NCI-H446 treated with DMSO at 0.1 percent for 48 hours (cell line): ENCODE data around the gene MRPL47.

Source experiments
- DNase-seq: peaks from one replicate; lab custom pipeline; 2025; lab: John Stamatoyannopoulos, UW

MRPL47 gene

DNA sequence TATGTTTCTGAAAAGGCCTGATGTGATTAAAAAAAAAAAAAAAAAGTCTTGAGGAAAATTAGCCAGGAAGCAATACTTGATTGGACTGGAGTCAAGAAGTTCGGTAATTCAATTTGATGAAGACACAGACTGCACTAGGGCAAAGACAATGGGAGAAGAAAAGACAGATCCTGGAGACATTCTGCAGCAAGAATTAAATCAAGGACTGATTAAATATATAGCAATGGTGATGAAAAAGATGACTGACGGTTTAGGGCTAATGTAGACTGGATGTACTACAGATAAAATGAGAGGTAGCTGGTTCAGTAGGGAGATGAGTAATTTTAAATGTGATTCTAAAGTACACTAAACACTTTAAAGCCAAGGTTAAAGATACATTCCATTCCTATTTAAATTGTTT lies 13.8 kb downstream of the MRPL47 start:
- DNase-seq, result no peak

DNA sequence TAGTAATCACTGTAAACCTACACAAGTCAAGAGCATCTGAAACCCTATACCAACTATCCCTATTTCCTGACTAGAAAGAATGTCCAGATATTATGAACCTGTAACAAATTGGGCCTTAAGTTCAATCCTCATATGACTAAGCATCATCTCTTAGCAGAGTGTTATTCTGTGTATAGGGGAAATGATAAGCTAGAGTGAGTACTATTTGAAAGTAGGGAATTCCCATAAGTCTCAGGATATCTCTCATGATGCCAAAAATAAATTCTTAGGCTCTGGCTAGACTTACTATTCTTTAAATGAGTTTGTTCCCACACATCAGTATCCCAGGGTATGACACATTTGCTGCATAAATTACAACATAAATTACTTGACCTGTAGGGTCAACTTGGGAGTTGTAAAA lies 15.3 kb downstream of the MRPL47 start:
- no peak for DNase-seq

DNA sequence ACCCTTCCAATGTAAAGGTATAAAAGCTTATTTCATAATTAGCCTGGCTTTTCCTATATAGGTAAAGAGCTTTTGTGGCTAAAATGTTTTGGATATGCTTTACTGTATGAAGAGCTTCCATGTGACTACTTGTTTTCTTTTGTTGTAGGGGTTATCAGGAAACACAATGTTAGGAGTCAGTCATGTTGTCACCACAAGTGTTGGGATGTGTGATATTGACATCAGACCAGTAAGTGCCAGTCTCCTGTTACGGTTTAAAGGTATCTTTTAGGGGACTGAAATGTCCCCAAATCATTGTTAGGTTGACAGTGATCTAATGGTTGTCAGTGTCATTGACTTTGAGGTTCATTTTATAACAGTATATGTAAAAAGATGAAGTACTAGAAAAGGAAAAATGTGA lies 23.4 kb downstream of the MRPL47 start:
- DNase-seq, result no peak

DNA sequence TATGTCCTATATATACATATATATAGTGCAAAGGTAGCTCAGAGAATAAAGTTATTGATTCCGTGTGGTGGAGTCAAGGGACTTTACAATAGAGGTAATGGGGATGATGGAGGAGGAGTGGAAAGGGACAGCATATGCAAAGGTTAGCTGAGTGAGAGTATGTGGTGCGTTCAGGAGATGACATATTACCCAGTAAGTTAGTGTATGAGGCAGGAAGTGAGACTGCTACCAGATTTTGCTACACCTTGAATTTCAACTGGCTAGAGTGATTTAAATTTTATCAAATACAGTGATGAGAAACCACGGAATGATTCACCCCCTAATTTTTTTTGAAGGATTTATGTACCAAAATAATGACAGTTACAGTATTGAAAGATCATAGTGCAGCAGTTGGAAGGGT lies 38.9 kb downstream of the MRPL47 start:
- DNase-seq, result no peak

DNA sequence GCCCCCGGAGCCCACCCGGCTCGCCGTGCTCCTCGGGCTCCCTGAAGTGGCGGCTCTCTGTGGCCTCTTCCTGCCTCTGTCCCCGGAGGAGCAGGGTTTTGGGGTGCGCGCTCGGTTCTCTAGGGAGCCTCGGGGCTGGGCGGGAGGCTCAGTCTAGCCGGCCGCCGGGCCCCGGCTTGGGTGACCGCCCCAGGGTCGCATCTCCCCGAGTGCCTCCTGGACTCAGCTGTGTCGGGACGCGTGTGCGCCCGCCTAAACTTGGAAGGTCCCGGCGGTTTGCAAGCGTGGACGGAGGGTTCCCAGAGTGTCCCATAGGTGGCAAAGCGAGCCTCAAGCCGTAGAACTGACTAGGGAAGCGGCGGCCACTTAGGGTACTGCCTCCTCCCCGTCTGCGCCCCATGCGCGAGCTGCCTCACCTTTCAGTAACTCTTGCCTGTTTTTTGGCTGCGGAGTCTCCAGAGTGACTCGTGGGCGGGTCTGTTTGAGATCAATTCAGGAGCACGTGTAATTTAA lies 41.1 kb downstream of the MRPL47 start:
- DNase-seq, result peak; percentile 28

DNA sequence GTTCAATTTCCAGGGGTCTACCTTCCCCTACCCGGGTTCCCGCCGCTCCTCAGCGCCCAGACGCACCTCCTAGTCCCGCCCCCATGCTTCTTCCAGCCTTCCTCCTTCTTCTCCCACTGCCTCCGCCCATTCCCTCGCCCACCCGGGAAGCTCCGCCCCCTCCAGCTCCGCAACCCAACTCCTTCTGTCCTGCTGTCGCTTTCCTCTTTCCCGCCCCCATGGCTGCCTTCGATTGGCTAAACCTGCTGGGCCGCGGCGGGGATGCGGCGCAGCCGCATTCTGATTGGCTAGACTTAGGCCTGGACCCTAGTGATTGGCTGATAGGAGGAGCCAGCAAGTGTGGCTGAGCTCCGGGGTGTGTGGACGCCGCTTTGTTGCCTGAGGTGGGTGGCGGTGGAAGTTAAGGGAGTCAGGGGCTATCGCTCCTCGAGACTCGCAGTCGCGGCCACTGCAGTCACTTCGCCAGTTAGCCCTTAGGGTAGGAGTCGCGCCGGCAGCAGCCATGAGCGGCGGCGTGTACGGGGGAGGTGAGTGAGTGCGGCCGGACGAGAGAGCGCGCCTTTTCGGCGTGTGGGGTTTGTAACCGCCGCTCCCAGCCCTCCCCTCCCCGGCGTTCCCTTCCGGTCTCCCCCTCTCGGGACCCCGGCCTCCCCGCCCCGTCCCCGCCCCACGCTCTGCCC lies 41.7 kb downstream of the MRPL47 start, which contains the start of gene ACTL6A:
Gene ACTL6A, plus strand, starts transcription at position 336 of the 680 bp plus-strand sequence. Its CDS starts 167 bp downstream, at position 503.
- DNase-seq, result peak; percentile 99

DNA sequence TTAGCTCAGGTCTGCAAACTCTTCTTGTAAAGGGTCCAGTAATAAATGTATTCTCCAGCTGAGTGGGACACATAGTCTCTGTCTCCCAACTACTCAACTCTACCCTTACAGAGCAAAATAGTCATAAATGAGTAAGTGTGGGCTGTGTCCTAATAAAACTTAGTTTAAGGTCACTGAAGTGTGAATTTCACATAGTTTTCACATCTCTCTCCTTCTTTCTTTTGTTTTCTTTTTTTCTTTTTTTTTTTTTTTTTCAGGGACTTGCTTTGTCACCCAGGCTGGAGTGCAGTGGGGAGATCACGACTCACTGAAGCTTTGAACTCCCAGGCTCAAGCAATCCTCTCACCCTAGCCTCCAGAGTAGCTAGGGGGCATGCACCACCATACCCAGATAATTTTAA lies 43.6 kb downstream of the MRPL47 start:
- no peak for DNase-seq

DNA sequence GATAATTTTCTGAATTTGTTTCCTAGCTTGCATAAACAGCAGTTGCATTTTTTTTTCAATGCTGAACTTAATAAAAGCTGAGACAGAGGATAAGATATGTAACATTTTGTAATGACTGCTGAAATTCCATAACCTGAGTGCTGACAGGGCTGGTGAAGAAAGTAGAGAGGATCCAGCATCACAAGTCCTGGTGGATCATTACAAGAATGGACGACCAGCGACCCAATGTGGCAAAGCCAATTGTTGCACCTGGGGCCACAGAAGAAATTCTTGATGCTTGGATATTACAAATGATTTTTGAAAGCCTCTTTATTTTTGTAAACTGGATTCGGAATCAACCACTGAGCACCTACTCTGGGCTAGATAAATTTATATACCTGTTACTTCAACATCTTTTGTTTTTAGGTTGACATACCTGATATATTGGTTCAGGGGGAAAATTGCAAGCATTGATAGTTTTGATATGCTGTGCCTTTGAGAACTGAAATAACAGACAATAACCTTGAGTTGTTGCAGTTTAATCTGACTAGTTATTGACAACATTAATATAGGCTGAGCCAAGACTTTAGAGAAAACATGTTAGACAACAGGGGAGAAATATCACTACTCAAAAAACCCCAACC lies 45.6 kb downstream of the MRPL47 start:
- DNase-seq, result peak; percentile 34

DNA sequence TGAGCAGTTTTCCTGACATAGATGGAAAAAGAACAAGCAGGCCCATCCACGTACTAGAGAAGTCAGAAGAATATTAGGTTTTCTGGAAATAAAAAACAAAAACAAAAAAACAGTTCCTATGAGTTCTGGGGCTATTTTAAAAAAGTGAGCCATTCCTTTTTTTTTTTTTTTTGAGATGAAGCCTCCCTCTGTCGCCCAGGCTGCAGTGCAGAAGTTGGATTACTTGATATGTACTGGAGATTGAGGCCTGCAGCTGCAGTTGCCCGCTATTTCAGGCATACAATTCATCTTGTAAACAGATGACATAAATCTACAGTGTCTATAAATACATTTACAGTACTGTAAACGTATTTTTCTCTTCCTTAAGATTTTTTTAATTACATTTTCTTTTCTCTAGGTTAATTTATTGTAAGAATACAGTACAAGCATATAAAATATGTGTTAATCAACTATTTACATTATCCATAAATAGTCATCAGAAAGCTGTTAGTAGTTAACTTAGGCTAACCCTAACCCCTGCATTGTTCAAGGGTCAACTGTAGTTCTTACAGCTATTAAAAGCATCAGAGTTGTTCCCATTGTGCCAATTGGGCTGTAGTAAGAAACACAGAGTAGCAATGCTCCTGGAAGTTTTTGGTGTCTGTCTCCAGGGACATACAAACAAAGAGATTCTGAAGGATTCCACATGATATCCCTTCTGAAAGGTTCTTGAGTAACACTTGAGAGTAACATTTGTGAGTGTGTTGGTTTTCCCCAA lies 52.9 kb downstream of the MRPL47 start:
- DNase-seq, result no peak

DNA sequence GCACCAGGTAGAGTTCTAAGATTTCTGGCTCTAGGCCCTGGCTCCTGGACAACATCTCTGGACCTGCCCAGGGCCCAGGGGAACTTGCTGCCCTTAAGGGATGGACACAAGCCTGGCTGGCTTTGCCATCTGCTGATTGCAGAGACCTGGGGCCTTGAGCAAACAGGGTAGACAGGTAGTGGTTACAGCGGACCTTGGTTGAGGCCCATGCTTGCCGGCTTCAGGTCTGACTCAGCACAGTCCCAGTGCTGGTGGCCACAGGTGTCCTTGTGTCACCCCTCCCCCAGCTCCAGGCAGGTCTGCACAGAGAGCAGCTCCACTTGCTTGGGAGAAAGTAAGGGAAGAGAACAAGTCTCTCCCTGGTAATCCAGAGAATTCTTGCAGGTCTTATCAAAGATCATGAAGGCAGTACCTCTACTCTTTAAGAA lies 57.6 kb downstream of the MRPL47 start:
- no peak for DNase-seq

DNA sequence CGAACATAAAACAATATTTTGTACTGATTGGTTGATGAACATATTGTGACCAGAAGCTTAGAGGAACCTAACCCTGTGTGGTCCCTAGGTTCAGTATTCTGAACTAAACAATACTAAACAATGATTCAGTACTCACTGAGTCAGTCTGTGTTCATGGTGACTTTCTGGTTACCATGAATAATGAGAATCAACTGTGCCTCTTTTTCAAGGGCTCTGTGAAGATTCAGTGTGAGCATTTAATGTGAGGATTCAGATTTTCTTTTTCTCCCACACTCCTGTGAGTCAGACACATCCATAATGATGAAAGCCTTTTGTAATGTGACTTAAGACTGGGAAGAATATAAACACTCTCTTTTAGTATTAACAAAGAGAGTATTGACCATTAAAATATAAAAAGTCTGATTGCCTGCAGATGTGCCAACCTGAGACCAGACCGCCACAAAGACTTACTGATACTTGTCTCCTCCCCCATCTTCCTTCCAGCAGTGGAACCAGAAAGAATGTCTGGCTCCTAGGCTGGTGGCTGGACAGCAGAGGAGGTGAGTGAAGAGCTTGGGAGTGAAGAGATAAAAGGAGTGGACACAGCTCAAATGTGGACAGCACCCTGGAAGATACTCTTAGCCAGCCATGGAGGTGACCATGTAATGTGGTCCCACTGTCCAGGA lies 59.3 kb downstream of the MRPL47 start:
- no peak for DNase-seq

DNA sequence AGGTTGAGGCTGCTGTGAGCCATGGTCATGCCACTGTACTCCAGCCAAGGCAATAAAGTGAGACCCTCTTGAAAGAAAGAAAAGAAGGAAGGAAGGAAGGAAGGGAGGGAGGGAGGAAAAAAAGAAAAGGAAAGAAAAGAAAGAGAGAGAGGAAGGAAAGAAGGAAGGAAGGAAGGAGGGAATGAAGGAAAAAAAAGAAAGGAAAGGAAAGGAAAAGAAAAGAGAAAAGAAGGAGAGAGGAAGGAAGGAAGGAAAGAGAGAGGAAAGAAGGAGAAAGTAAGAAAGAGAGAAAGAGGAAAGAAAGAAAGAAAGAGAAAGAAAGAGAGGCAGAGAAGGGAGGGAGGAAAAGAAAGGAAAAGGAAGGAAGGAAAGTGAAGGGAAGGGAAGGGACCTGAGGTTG lies 62.1 kb downstream of the MRPL47 start:
- no peak for DNase-seq

DNA sequence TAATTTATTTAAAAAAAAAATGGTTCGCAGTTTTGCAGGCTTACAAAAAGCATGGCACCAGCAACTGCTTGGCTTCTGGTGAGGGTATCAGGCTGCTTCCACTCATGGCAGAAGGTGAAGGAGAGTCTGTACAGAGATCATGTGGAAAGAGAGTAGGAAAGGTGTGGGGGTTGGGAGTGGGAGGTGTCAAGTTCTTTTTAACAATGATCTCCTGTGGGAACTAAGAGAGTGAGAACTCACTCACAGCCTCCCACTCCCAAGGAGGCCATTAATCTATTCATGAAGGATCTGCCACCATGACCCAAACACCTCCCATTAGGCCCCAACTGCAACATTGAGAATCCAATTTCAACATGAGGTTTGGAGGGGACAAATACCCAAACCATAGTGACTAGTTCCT lies 62.8 kb downstream of the MRPL47 start:
- no peak for DNase-seq

DNA sequence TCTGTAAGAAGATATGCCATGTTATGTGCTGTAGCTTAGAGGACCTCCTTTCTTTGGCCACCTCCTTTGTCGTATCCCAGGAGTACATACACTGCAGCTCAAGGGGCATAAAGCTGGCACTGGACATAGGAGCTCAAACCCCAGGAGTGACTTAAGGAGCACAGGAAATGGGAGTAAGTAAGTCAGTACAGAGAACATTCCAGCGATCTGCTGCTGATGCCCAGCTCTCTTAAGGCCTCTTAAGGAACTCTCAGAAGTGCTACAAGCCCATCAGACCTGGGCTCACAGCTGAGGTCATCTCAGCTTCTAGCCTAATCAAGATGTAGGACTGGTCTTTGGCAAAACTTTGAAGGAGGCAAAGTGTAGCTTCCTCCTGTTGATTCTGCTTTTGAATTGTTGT lies 63.3 kb downstream of the MRPL47 start:
- no peak for DNase-seq
